PC-3 (cell line): Measurements from ENCODE around the gene BEGAIN. TPM values are rescaled to one million over a fixed set of nuclear protein-coding genes. Genes with fewer than 3 reads are reported as not detected.

Source experiments
- ATAC-seq: fragments of 200-7000 bp; cut with Tn5 transposase; 2 replicates; pipeline ENCODE4 v1.9.1; 2020; ENCODE audit warnings: mild to moderate bottlenecking, moderate library complexity
- BruUV-seq: library from RNA; stranded (reverse); fragments of 400-500 nt; replicated peaks from 2 replicates; lab custom pipeline; 2021; lab: Mats Ljungman, UMichigan
- CTCF ChIA-PET: fragments of 300-600 bp; sonication (Branson Sonifier 250); formaldehyde crosslinking; loops from one replicate; lab custom pipeline; 2022; ENCODE audit warnings: antibody characterized with exemption; lab: Charles Lee
- POLR2A ChIA-PET: fragments of 300-600 bp; sonication (Branson Sonifier 250); formaldehyde crosslinking; loops from one replicate; lab custom pipeline; 2022; ENCODE audit warnings: antibody characterized with exemption; ENCODE audit not compliant: unreplicated experiment; lab: Charles Lee
- DNase-seq: peaks from one replicate; pipeline ENCODE4 v3.0.0-alpha.2; 2015
- H2AFZ ChIP-seq: fragments of 300-600 bp; sonication (generic); 2 replicates; pipeline ENCODE4 v1.6.0; 2016; ENCODE audit warnings: antibody characterized with exemption, low read length
- H3F3A ChIP-seq: fragments of 300-600 bp; sonication (generic); one replicate; pipeline ENCODE4 v1.6.0; 2017; ENCODE audit warnings: antibody characterized with exemption, low read length, control low read depth, mild to moderate bottlenecking; ENCODE audit not compliant: unreplicated experiment
- H3K27ac ChIP-seq: fragments of 300-600 bp; sonication (generic); 2 replicates; pipeline ENCODE4 v1.5.1; 2016; ENCODE audit warnings: mild to moderate bottlenecking, low read length
- H3K27me3 ChIP-seq: fragments of 300-600 bp; sonication (generic); 2 replicates; pipeline ENCODE4 v1.6.1; 2016; ENCODE audit warnings: low read length, mixed read lengths
- H3K36me3 ChIP-seq: fragments of 300-600 bp; sonication (generic); 2 replicates; pipeline ENCODE4 v1.6.1; 2016; ENCODE audit warnings: low read depth, mixed run types, low read length, mixed read lengths
- H3K4me1 ChIP-seq: fragments of 300-600 bp; sonication (generic); 2 replicates; pipeline ENCODE4 v1.5.1; 2016; ENCODE audit warnings: low read length; ENCODE audit not compliant: insufficient read depth
- H3K4me2 ChIP-seq: fragments of 300-600 bp; sonication (generic); 2 replicates; pipeline ENCODE4 v1.6.0; 2016; ENCODE audit warnings: low read length
- H3K4me3 ChIP-seq: fragments of 300-600 bp; sonication (generic); 2 replicates; pipeline ENCODE4 v1.5.1; 2016; ENCODE audit warnings: mild to moderate bottlenecking, low read length, mixed read lengths
- H3K79me2 ChIP-seq: fragments of 300-600 bp; sonication (generic); 2 replicates; pipeline ENCODE4 v1.6.1; 2017; ENCODE audit warnings: low read length, mixed read lengths
- H3K9ac ChIP-seq: fragments of 300-600 bp; sonication (generic); 2 replicates; pipeline ENCODE4 v1.6.0; 2016; ENCODE audit warnings: mild to moderate bottlenecking, low read length
- H3K9me2 ChIP-seq: fragments of 300-600 bp; sonication (generic); replicated peaks from 2 replicates; pipeline ENCODE4 v1.6.1; 2016; ENCODE audit warnings: mixed run types, low read length, mixed read lengths
- H3K9me3 ChIP-seq: fragments of 300-600 bp; sonication (generic); 2 replicates; pipeline ENCODE4 v1.6.1; 2016; ENCODE audit warnings: low read length, mixed read lengths
- H4K20me1 ChIP-seq: fragments of 300-600 bp; sonication (generic); 2 replicates; pipeline ENCODE4 v1.6.1; 2016; ENCODE audit warnings: low read length, mixed read lengths
- CTCF ChIP-seq: fragments of 300-600 bp; sonication (generic); conservative IDR thresholded peaks from 2 replicates; pipeline ENCODE4 v1.5.1; 2017; ENCODE audit warnings: antibody characterized with exemption, low read depth, mild to moderate bottlenecking, low read length
- EZH2 ChIP-seq: fragments of 300-600 bp; sonication (generic); IDR thresholded peaks from one replicate; pipeline ENCODE4 v1.6.1; 2017; ENCODE audit warnings: antibody characterized with exemption, mild to moderate bottlenecking, low read length; ENCODE audit not compliant: unreplicated experiment
- EZH2phosphoT487 ChIP-seq: fragments of 300-600 bp; sonication (generic); IDR thresholded peaks from 2 replicates; pipeline ENCODE4 v1.6.1; 2018; ENCODE audit warnings: mild to moderate bottlenecking, antibody characterized with exemption, low read length, borderline replicate concordance
- intact Hi-C: fragments of 100-400 bp; cut with micrococcal nuclease; formaldehyde crosslinking; loops from 2 replicates; pipeline ENCODE4 v1.9.0; 2023
- total RNA-seq: library from RNA; depleted of rRNA; stranded (reverse); fragments of >200 nt; gene quantifications from 2 replicates; pipeline ENCODE4 v1.2.3, GENCODE V29; 2014

BEGAIN gene
- total RNA-seq, 1 experiment from 2014 or later: 3.8 TPM

GRCh38 chr14:100618763-100619320 lies 31.6 kb upstream of the BEGAIN start:
- Histone ChIP-seq H3K4me2 (no peak overlapping the region), H3K27me3 (peaks cover 33% of the 10 kb centered on the region), H2AFZ (no peak overlapping the region), H3K4me1 (no peaks in the 10 kb centered on the region), H3K79me2 (no peaks in the 10 kb centered on the region), H3K9me2 (no peaks in the 10 kb centered on the region), H3F3A (no peaks in the 10 kb centered on the region), H4K20me1 (no peaks in the 10 kb centered on the region), H3K36me3 (no peaks in the 10 kb centered on the region), H3K4me3 (no peak overlapping the region), H3K9ac (no peak overlapping the region), H3K9me3 (no peaks in the 10 kb centered on the region), H3K27ac (no peak overlapping the region)
- DNase-seq: no peak
- TF ChIP-seq EZH2 (no peak), EZH2phosphoT487 (no peak), CTCF (no peak)
- ChIA-PET POLR2A (no interaction called here), CTCF (no interaction called here)
- intact Hi-C loops: no loop called here
- no TSS peak for BruUV-seq
- ATAC-seq: no peak

GRCh38 chr14:100618318-100618693 lies 31.1 kb upstream of the BEGAIN start:
- DNase-seq (no peak), ATAC-seq (no peak)
- no peaks in the 10 kb centered on the region for H3K4me1 ChIP-seq

More at GRCh38 chr14:100618318-100618693, 31.1 kb upstream of the BEGAIN start:
- TF ChIP-seq EZH2phosphoT487 (no peak), EZH2 (no peak), CTCF (no peak)
- intact Hi-C loops: no loop called here
- Histone ChIP-seq H3K27ac (no peak overlapping the region), H3K27me3 (peaks cover 30% of the 10 kb centered on the region), H3K79me2 (no peaks in the 10 kb centered on the region), H3K9me3 (no peaks in the 10 kb centered on the region), H3K36me3 (no peaks in the 10 kb centered on the region), H3K4me2 (no peak overlapping the region), H3K9me2 (no peaks in the 10 kb centered on the region), H3K4me3 (no peak overlapping the region), H3K9ac (no peak overlapping the region), H4K20me1 (no peaks in the 10 kb centered on the region), H2AFZ (no peak overlapping the region), H3F3A (no peaks in the 10 kb centered on the region)
- POLR2A ChIA-PET: no interaction called here
- CTCF ChIA-PET: no interaction called here
- no TSS peak for BruUV-seq
